Kidney epithelial cell (primary cell): Measurements from ENCODE around the gene ACOT8. TPM values are rescaled to one million over a fixed set of nuclear protein-coding genes. Genes with fewer than 3 reads are reported as not detected.
"Not testable (repeated sequence)": the region's sequence is repeated elsewhere in the genome, so short reads cannot be mapped to it uniquely, and the experiment has no call there.

ENCODE experiments used
- DNase-seq: peaks from one replicate; pipeline ENCODE4 v3.0.0-alpha.2; 2010; ENCODE audit warnings: low read depth
- H3K27me3 ChIP-seq: 2 replicates; pipeline ENCODE4 v1.6.0; 2011; ENCODE audit warnings: low read length; ENCODE audit not compliant: control insufficient read depth, insufficient read depth
- H3K36me3 ChIP-seq: 2 replicates; pipeline ENCODE4 v1.5.1; 2011; ENCODE audit warnings: low read length; ENCODE audit not compliant: control insufficient read depth, insufficient read depth
- H3K4me3 ChIP-seq: 2 replicates; pipeline ENCODE4 v1.5.1; 2011; ENCODE audit warnings: low read depth, mild to moderate bottlenecking, control low read depth, low read length
- total RNA-seq: library from RNA; depleted of rRNA; stranded (reverse); fragments of >200 nt; gene quantifications from 2 replicates; pipeline ENCODE4 v1.2.3, GENCODE V29; 2015
- TF ChIP-seq, protein P1 (sequence below): IDR thresholded peaks from 2 replicates; pipeline ENCODE4 v1.5.1; 2011; ENCODE audit warnings: mild to moderate bottlenecking, moderate library complexity, low read length, control low read depth, inconsistent platforms; ENCODE audit not compliant: insufficient read depth, poor library complexity, severe bottlenecking

ACOT8 gene
- total RNA-seq, 1 donor from 2014 or later, result 35.3 TPM

DNA sequence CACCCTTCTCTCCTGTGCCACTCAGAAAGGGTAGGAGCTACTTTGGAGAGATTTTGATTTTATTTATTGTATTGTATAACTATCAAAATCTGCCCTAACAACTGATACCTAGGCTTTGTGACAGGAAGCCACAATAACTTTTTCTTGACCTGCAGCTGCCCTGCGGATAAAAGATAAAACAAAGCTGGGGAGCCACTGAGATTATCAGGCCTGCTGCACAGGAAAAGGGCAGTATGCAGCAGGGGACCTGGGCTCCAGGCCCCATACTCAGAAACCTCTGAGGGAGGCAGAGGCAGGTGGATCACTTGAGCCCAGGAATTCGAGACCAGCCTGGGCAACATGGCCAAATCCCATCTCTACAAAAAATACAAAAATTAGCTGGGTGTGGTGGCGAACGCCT, 24.6 kb downstream of the ACOT8 start:
- H3K36me3 ChIP-seq, result no peaks in the 10 kb centered on the region
- no peak overlapping the region for H3K4me3 ChIP-seq
- no peak for DNase-seq
- no peaks in the 10 kb centered on the region for H3K27me3 ChIP-seq
- TF ChIP-seq, protein P1, sequence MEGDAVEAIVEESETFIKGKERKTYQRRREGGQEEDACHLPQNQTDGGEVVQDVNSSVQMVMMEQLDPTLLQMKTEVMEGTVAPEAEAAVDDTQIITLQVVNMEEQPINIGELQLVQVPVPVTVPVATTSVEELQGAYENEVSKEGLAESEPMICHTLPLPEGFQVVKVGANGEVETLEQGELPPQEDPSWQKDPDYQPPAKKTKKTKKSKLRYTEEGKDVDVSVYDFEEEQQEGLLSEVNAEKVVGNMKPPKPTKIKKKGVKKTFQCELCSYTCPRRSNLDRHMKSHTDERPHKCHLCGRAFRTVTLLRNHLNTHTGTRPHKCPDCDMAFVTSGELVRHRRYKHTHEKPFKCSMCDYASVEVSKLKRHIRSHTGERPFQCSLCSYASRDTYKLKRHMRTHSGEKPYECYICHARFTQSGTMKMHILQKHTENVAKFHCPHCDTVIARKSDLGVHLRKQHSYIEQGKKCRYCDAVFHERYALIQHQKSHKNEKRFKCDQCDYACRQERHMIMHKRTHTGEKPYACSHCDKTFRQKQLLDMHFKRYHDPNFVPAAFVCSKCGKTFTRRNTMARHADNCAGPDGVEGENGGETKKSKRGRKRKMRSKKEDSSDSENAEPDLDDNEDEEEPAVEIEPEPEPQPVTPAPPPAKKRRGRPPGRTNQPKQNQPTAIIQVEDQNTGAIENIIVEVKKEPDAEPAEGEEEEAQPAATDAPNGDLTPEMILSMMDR, result no peak

DNA sequence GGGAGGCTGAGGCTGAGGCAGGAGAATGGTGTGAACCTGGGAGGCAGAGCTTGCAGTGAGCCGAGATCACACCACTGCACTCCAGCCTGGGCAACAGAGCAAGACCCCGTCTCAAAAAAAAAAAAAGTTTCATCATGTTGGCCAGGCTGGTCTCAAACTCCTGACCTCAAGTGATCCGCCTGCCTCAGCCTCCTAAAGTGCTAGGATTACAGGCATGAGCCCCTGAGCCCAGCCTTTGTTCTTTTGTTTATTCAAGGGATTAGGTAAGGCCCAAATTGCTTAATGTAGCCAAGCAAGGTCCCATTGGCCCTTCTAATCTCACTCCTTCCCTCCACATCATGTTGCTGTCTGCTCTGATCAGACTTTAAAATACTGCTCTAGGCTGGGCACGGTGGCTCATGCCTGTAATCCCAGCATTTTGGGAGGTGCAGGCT, 27.5 kb downstream of the ACOT8 start:
- H3K36me3 ChIP-seq, H3K27me3 ChIP-seq, H3K4me3 ChIP-seq, DNase-seq: not testable (repeated sequence)

DNA sequence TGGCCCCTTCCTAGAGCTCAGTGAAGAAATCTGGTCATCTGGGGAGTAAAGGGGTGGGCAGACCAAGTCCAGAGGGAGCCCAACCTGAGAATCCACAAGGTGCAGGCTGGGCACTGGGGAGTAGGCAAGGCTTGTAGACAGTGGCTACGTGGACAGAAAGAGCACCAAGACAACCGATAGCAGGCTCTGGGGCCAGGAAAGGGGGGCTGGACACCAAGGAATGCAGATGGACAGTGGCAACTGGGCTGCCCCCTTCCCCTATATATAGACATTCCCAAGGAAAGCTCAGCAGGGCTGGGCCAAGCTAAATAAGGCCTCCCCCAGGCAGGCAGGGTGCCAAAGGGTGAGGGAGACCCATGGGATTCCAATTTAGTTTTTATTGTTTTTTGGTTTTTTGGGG, 28.6 kb downstream of the ACOT8 start:
- Histone ChIP-seq H3K36me3 (no peaks in the 10 kb centered on the region), H3K4me3 (no peak overlapping the region), H3K27me3 (peaks cover 7% of the 10 kb centered on the region)
- TF ChIP-seq, protein P1, result no peak
- no peak for DNase-seq

DNA sequence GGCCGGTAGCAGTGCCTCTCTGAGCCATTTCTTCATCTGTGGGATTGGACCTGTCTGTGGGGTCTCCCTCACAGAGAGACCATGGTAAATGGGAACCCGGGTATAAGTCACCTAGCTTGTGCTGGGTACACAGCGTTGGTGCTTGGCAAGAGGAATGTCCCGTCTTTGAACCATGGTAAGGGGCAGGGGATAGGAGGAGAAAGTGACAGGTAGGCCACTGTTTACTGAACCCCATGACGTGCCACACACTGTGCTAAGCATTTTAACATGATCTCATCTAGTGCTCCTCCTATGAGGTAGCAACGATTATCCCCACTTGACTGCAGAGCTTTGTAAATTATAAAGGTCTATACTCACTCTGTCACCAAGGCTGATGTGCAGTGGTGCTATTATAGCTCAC, 29.5 kb downstream of the ACOT8 start:
- TF ChIP-seq, protein P1, result no peak
- Histone ChIP-seq H3K36me3 (no peaks in the 10 kb centered on the region), H3K27me3 (peaks cover 15% of the 10 kb centered on the region), H3K4me3 (no peak overlapping the region)
- DNase-seq, result no peak

DNA sequence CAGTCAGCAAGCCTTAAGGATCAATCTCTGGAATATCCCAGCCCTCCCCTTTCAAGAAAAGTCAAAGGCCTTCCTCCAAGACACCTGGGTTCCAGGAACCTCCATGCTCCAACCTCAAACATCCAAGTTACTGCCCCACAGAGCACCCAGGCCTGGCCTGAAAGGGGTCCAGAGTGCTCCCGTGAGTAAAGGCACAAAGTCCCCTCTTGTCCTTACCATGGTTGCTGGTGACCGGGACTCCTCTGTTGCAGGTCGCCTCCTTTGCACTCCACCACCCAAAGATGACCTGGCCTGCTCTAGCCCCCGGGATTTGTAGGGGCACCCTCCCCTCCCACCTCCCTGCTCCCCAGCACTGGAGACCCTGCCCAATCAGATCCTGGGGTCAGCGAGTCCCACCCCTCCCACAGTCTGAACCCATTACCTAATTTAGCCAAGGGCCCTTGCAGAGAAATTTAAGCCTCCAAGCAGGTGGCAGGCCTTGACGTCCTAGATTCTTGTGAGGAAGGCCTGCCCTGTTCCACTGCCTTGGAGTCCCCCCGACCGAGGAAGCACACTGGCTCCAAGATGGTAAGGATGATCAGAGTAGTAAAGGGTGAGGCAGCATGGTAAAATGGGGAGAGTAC, 30.1 kb downstream of the ACOT8 start, which contains the start of gene TNNC2:
TSS of gene TNNC2 (minus strand) at position 283 of the 623 bp plus-strand sequence. CDS start at position 219, 64 bp downstream.
- TF ChIP-seq, protein P1, result no peak

DNA sequence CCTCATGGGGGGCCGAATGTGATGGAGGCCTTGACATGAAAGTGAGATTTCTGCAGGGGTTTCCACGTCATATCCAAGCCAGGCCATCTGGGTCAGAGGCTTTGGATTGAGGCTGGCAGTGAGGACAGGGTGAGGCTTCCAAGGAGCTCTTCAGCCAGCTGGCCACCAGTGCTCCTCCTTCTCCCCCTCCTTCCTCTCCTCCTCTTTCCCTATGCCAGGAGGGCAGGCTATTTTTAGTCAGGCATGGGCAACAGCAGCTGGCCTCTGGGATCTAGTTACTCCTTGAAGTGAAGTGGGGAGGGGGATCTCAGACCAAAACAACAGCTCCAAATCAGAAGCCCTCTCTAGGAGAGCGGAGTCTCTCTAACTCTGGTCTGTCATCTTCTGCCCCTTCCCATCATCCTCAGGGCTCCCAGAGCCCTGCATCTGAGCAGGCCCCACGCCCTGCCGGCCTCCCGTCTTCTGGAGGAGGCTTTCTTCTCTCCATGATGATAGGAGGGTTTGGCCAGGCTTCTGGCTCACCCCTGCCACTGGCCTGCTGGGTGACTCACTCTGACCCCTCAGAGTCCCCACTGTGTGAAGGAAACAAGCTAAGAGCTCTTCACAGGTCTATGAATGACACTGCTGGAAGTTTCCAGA, 30.7 kb downstream of the ACOT8 start:
- H3K36me3 ChIP-seq, result no peaks in the 10 kb centered on the region
- TF ChIP-seq, protein P1, result no peak
- H3K27me3 ChIP-seq, result peaks cover 18% of the 10 kb centered on the region
- no peak for DNase-seq
- H3K4me3 ChIP-seq, result no peak overlapping the region

More for the DNA sequence above, 30.1 kb downstream of the ACOT8 start, which contains the start of gene TNNC2:
- no peak for DNase-seq
- H3K36me3 ChIP-seq, result no peaks in the 10 kb centered on the region
- H3K27me3 ChIP-seq, result peaks cover 18% of the 10 kb centered on the region
- H3K4me3 ChIP-seq, result no peak within 1 kb of the TSS
